NCI-H2227 (cell line): ENCODE data around the gene CCNK.

Source experiments
- DNase-seq: peaks from one replicate; lab custom pipeline; 2025; ENCODE audit not compliant: unreplicated experiment; lab: John Stamatoyannopoulos, UW

CCNK gene

DNA sequence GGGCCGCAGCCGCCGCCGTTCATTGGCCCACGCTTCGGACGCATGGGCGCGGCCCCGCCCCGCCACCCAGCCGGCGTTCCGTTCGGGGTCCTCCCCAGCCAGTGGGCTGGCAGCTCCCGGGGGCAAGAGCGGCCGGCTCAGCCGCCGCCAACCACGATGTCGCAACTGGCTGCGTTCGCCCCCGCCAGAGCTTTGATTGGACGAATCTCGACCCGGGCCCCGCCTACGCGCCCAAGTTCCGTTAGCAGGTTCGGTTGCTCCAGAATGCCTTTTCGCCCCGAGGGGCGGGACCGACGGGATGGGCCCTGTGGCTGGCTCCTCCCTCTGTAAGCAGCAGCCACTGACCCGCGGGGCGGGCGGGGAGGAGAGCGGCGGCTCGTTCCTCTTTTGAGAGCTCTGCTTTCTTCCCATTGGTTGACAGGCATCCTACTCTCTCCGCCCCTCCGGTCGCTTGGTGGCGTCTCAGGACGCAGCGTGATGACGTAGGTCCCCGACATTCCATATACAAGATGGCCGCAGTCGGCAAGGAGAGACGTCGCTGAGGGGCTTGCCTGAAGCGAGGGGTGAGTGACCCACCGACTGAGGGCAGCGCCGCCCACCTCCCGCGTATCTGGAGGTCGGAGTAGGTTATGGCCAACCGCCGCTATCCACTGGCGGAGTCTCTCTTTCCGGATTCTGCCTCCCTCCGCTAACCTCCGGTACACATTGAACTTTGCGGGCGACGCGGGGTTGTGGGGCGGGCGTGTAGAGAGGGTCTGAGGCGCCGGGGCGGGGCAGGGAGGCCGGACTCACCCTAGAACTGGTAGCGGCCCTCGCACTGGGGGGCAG is at the start of gene CCNK:
TSS of gene CCNK (plus strand) at position 493 of the 828 bp plus-strand sequence. CDS start 11,269 bp downstream, outside the sequence.
- peak; percentile 99 for DNase-seq

- DNase-seq, result no peak
Measured at GRCh38 chr14:99431986-99432385, 49.2 kb upstream of the CCNK start.

- no peak for DNase-seq
Measured at GRCh38 chr14:99432485-99432884, 48.7 kb upstream of the CCNK start.

DNA sequence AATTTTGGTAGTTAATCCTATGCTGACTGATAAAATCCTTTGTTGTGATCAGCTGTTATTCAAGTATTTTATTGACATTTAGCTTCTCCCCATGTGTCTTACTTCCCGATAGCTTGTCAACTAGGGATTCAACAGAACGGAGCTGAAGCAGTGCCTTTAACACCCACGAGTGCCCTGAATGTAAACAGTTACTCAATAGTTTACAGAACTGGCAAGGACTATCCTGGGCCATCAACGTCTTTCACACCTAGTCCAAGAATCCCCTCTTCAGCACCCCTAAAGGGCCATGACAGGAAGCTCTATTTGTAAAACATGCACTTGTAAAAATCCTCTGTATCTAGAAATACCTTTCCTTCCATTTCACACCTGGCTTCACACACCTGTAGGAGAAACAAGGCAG is 45.9 kb upstream of the CCNK start:
- DNase-seq, result no peak

- DNase-seq, result no peak
Measured at GRCh38 chr14:99436247-99437180, 44.7 kb upstream of the CCNK start.

- no peak for DNase-seq
Measured at GRCh38 chr14:99437706-99438105, 43.5 kb upstream of the CCNK start.

GRCh38 chr14:99440278-99440677 is 40.9 kb upstream of the CCNK start:
- no peak for DNase-seq

DNA sequence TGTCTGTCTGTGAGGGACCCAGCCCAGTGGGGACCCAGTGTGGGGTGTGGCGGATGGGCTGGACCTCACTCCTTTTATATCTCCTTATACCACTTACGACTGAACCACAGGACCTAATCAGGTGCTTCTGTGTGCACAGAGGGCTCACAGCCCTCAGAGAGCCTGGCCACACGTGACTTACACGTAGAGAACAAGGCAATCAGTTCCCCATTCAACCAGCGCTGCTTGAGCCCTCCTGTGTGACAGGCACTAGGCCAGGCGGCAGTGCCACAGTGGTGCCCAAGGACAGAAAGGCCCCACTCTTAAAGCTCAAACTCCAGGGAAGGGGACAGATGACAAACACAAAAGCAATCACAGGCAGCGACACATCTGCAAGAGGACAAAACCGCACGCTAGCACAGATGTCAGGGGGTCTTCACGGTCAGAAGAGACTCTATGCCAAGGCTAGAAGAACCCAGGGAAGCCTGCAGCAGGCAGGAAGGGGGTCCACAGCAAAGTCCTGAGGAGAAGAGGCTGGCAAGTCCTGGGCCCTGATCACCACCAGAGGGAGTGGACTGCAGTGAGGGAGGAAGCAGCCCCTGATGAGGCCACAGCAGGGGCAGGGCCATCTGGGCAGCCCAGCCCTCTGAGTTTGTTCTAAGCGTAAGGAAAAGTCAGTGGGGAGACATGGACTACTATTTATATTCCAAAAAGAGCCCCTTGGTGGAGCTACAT is 39.9 kb upstream of the CCNK start:
- DNase-seq, result no peak

GRCh38 chr14:99441918-99442317 is 39.3 kb upstream of the CCNK start:
- DNase-seq, result no peak

DNA sequence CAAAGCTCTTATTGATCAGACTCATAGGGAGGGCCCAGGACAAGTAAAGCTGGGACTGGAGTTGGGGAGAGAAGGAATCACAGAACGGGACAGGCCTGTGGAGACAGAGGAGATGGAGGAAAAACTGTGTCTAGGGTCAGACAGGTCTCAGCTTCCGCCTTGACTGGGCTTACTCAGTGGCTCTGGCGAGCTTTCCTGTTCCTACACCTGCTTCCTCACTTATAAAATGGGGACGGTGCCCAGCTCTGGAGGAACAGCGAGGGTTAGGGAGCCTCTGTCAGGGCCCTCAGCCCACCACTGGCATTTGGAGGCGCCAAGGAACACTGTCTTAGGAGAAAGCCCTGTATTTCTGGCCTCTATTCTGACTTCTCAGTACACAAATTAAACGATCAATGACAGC is 35.3 kb upstream of the CCNK start:
- no peak for DNase-seq

GRCh38 chr14:99447739-99448138 is 33.5 kb upstream of the CCNK start:
- DNase-seq, result no peak

DNA sequence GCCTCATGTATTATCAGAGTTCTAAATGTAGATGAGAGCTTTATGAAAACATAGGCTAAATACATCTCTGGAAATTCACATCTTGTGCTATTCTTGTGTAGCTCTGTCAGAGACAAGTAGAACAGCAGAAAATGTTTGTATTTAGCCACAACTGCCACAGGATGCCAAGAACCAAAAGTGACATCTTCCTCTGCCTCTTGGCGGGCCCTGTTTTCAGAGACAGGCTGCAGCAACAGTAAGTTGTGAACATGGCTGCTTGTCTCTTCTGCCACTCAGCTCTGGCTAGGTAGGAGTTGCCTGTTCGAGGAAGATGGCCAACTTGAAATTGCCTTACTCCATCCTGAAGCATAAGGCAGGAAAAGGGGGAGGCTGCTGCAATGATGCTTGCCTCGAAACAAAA is 30.9 kb upstream of the CCNK start:
- no peak for DNase-seq

- no peak for DNase-seq
Measured at GRCh38 chr14:99451234-99451633, 30.0 kb upstream of the CCNK start.

GRCh38 chr14:99452968-99453367 is 28.2 kb upstream of the CCNK start:
- DNase-seq, result no peak

DNA sequence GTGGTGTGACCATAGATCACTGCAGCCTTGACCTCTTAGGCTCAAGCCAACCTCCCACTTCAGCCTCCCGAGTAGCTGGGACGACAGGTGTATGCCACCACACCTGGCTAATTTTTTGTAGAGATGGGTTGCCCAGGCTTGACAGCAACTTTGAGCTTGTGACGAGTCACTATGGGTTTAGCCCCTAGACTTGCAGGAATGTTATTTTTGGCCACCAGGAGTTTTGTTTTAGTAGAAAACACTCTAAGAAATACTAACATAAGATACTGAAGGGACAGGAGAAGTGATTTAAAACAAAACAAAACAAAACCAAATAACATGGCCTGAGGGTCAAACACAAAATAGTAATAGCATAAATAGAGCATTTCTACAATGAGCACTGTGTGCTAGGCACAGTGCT is 27.0 kb upstream of the CCNK start:
- no peak for DNase-seq

DNA sequence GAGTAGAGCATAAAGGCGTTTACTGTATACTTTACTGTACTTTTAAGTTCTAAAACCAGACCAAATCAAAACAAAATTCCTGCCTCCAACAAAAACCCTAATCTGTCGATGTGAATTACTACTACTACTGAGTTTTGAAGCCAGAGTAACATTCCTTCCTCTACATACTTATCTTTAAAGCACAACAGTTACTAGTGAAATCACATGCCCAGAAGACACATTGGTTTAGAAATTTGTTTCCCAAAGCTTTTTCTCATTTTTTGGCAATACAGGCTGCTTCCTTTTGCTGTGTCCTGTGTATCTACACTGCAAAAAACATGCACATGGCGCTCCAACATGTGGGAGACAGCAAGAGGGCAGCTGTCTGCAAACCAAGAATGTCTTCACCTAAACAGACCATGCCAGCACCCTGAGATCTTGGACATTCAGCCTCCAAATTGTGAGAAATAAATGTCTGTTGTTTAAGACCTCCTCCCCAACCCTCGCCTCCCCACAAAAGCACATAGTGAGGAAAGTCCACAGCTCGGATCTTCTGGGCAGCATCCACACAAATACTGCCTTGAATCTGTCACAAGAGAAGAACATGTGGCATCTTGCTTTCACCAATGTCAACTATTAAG is 21.6 kb upstream of the CCNK start:
- DNase-seq, result no peak

GRCh38 chr14:99460793-99461192 is 20.4 kb upstream of the CCNK start:
- DNase-seq, result no peak

DNA sequence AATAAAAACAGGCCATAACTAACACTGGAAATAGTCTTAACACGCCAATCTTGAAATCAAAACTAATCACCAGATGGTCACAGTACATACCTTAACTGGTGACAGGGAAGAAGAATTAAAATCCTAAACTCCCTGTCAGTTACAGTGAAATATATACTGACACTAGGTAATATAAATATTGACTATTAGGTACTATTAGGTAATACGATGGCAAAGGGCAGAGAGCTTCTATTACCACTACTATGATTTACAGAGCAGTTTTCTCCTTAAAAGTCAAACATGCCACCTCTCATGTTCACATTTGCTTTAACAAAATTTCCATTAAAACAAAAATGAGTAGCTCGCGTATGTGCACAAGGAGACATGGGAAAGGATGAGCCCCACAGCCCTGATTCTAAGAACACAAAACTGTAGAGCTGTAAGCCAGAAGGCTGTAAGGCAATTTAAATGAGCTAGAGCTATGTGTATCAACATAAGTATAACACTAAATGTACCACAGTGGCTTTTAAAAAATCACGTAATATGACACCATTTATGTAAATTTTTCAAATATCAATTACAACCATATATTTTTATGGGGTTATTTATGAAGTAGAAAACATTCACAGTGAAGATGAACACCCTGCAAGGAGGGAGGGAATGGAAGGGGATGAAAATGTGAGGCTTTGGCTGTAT is 19.7 kb upstream of the CCNK start:
- no peak for DNase-seq

GRCh38 chr14:99462210-99462609 is 19.0 kb upstream of the CCNK start:
- no peak for DNase-seq

DNA sequence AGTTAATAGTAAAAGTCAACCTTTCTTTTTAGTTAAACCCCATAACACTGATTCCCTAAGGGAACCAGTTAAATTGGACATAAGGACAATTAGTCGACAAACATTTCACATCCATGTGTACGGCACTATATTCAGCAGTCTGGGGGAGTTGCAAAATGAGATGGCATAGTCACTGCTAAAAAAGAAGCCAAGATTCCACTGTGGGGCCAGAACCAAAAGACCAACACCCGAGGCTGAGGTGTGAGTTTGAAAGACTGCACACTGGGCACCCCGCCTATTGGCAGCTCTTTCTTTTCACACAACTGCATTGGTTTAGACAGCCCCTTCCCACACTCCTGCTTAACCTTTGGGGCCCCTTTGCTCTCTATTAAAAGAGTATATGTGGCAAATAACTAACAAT is 17.2 kb upstream of the CCNK start:
- no peak for DNase-seq
